Activated naive CD4-positive, alpha-beta T cell treated with anti-CD3 and anti-CD28 coated beads, Interleukin-2, amount 50 U/mL, for 24 hours (primary cell): ENCODE measurements around the gene CTNNA1.
"Not testable (repeated sequence)": the region's sequence is repeated elsewhere in the genome, so short reads cannot be mapped to it uniquely, and the experiment has no call there.

ENCODE experiments used
- H3K27ac Mint-ChIP-seq: one replicate; pipeline ENCODE4 v1.8.0; 2021; ENCODE audit warnings: mild to moderate bottlenecking, mixed read lengths
- H3K27me3 Mint-ChIP-seq: one replicate; pipeline ENCODE4 v1.8.0; 2021; ENCODE audit warnings: mixed read lengths
- H3K36me3 Mint-ChIP-seq: one replicate; pipeline ENCODE4 v1.8.0; 2021; ENCODE audit warnings: mixed read lengths
- H3K4me1 Mint-ChIP-seq: one replicate; pipeline ENCODE4 v1.8.0; 2021; ENCODE audit warnings: mixed read lengths
- H3K4me3 Mint-ChIP-seq: one replicate; pipeline ENCODE4 v1.8.0; 2021; ENCODE audit warnings: mild to moderate bottlenecking, mixed read lengths
- H3K9me3 Mint-ChIP-seq: one replicate; pipeline ENCODE4 v1.8.0; 2021; ENCODE audit warnings: mixed read lengths

CTNNA1 gene, protein sequence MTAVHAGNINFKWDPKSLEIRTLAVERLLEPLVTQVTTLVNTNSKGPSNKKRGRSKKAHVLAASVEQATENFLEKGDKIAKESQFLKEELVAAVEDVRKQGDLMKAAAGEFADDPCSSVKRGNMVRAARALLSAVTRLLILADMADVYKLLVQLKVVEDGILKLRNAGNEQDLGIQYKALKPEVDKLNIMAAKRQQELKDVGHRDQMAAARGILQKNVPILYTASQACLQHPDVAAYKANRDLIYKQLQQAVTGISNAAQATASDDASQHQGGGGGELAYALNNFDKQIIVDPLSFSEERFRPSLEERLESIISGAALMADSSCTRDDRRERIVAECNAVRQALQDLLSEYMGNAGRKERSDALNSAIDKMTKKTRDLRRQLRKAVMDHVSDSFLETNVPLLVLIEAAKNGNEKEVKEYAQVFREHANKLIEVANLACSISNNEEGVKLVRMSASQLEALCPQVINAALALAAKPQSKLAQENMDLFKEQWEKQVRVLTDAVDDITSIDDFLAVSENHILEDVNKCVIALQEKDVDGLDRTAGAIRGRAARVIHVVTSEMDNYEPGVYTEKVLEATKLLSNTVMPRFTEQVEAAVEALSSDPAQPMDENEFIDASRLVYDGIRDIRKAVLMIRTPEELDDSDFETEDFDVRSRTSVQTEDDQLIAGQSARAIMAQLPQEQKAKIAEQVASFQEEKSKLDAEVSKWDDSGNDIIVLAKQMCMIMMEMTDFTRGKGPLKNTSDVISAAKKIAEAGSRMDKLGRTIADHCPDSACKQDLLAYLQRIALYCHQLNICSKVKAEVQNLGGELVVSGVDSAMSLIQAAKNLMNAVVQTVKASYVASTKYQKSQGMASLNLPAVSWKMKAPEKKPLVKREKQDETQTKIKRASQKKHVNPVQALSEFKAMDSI

DNA sequence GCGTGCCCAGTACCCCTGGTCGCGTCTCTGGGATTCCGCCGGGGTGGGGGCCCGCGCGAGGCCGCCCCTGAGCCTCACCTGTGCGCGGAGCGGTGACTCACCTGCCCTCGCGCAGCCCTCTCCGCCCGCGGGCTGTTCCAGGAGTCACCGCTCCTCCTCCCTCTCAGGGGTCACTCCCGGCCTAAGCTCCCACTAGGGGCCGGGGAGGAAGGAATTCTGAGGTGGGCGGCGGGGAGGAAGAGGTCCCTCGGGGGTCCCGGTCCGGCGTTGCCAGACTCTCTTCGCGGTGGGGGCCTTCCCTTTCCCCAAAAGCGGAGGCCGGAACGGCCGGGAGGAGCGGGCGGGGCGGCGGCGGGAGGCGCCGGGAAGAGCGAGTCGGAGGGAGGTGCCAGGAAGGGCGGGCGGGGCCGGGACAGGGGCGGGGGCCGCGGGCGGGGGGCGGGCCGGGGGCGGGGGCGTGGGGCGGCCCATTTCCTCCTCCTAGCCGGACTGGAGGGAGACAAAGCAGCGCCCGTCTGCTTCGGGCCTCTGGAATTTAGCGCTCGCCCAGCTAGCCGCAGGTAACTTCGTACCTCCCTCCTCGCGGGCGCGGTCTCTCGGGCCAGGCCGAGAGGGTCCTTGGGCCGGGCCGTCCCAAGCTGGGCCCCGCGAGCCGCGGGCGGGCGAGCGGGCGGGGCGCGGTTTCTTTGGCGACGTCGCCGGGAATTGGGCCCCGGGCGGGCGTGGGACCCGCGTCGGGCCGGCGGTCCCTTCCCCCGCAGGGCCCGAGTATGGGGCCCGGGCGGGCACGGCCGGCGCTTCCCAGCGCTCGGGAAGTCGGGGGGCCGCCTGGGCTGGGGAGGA lies at the start of gene CTNNA1:
TSS of gene CTNNA1 (plus strand) at position 475 of the 843 bp plus-strand sequence. CDS start 28,500 bp downstream, outside the sequence.
- Mint-ChIP-seq H3K36me3 (peaks cover 6% of the 10 kb centered on the region), H3K27me3 (peaks cover 30% of the 10 kb centered on the region), H3K4me3 (peak within 1 kb of the TSS; percentile 84), H3K9me3 (no peaks in the 10 kb centered on the region), H3K27ac (peak within 1 kb of the TSS; percentile 30), H3K4me1 (peaks cover 12% of the 10 kb centered on the region)

DNA sequence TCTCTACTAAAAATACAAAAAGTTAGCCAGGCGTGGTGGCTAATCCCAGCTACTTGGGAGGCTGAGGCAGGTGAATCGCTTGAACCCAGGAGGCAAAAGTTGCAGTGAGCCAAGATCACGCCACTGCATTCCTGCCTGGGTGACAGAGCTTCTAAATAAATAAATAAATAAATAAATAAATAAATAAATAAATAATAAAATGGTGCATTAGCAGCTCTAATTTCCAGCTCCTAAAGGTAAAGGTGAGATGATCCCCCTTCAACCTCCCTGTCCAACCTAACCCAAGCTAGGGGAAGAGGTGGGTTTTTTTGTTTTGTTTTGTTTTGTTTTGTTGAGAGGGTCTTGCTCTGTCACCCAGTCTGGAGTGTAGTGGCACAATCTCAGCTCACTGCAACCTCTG lies 49.4 kb upstream of the CTNNA1 start:
- H3K4me1 Mint-ChIP-seq, H3K4me3 Mint-ChIP-seq, H3K9me3 Mint-ChIP-seq, H3K27ac Mint-ChIP-seq, H3K36me3 Mint-ChIP-seq: not testable (repeated sequence)
- H3K27me3 Mint-ChIP-seq, result peaks cover 43% of the 10 kb centered on the region

DNA sequence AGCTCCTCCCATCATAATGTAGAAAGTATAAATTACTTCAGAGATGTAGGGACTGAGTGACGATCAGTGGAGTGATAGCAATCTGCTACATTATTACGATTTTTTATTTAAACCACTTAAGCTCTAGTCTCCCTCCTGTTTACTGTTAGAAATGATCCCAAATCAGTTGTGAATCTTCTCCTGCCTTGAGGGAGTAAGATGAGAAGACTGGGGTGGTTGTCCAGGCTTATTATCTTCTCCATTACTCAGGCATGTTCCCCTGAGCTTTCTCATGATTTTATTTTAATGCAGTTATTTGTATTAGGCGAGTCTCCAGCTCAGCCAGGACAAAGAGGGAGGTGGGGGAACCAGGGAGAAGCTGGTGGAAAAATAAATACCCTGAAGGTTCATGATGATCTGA lies 48.2 kb upstream of the CTNNA1 start:
- no peaks in the 10 kb centered on the region for H3K9me3 Mint-ChIP-seq
- H3K27me3 Mint-ChIP-seq, result peaks cover 45% of the 10 kb centered on the region
- peaks cover 2% of the 10 kb centered on the region for H3K36me3 Mint-ChIP-seq
- no peak overlapping the region for H3K4me3 Mint-ChIP-seq
- no peak overlapping the region for H3K27ac Mint-ChIP-seq
- no peaks in the 10 kb centered on the region for H3K4me1 Mint-ChIP-seq

DNA sequence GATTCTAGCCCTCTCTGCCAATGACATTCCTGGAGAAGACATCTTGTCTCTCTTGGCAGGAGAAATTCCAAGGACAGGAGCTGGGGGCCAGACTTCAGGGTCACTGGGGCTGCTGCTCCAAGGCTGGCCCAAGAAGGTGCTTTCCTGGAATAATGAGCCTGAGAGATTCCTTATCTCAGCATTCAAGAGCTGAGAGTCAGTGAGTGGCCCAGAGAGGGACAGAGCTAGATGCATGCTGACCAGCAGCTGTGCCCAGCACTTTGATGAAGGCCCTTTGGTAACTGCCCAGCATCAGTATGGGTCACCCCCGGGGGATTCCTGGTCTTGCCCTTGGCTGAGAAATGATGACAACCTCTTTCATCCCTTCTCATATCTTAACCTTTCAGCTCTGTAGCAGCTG lies 47.7 kb upstream of the CTNNA1 start:
- no peaks in the 10 kb centered on the region for H3K4me1 Mint-ChIP-seq
- H3K4me3 Mint-ChIP-seq, result no peak overlapping the region
- H3K27ac Mint-ChIP-seq, result no peak overlapping the region
- no peaks in the 10 kb centered on the region for H3K9me3 Mint-ChIP-seq
- H3K27me3 Mint-ChIP-seq, result peaks cover 42% of the 10 kb centered on the region
- peaks cover 2% of the 10 kb centered on the region for H3K36me3 Mint-ChIP-seq

DNA sequence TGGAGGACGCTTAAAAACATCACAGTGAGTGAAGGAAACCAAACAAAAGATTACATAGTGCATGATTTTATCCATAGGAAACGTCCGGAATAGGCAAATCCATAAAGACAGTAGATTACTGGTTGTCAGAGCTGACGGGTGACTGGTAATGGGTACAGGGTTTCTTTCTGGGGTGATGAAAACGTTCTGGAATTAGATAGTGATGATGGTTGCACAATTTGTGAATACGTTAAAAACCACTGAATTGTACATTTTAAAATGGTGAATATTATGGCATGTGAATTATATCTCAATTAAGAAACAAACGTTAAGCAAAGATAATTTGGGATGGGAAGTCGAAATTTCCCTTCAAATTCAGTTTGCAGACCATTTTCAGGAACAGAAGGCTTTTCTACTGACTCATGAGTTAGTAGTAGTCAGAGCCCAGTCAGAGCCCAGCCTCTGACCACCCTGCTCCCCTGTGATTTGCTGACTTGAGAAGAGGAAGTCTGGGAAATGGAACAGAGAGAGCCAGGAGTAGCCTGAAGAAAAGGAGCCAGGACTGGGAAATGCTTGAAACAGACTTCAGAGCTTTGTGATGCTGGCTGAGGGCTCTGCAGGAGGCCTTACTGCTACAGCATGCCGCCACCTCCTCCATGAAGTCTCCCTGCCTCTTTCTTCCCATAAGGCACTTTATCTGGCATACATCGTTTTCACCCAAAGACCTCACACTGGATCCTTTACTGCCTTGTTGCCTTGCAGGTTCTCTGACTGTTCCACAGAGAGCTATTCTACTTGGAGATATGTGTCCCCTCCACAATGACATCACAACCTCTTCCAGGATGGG lies 46.4 kb upstream of the CTNNA1 start:
- Mint-ChIP-seq H3K9me3 (no peaks in the 10 kb centered on the region), H3K4me1 (no peaks in the 10 kb centered on the region), H3K27me3 (peaks cover 34% of the 10 kb centered on the region), H3K4me3 (no peak overlapping the region), H3K36me3 (no peaks in the 10 kb centered on the region), H3K27ac (no peak overlapping the region)

DNA sequence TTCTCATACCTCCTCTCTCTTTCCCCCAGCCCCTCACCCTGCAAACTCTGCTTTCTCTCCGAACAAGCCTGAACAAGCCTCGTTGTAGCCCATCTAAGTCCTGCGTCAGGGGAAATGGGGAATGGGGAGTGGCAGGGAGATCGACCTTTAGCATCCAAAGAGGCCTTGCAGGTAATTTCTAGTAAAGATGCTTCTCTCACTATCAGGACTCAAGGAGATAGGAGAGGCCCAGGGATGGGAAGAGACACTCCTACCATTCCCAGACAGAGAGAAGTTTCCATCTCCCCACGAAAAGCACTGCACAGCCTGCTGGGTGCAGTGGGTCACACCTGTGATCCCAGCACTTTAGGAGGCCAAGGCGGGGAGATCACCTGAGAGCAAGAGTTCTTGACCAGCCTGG lies 44.4 kb upstream of the CTNNA1 start:
- peaks cover 34% of the 10 kb centered on the region for H3K27me3 Mint-ChIP-seq
- H3K27ac Mint-ChIP-seq, result no peak overlapping the region
- no peak overlapping the region for H3K4me3 Mint-ChIP-seq
- H3K4me1 Mint-ChIP-seq, result no peaks in the 10 kb centered on the region
- H3K36me3 Mint-ChIP-seq, result no peaks in the 10 kb centered on the region
- no peaks in the 10 kb centered on the region for H3K9me3 Mint-ChIP-seq

DNA sequence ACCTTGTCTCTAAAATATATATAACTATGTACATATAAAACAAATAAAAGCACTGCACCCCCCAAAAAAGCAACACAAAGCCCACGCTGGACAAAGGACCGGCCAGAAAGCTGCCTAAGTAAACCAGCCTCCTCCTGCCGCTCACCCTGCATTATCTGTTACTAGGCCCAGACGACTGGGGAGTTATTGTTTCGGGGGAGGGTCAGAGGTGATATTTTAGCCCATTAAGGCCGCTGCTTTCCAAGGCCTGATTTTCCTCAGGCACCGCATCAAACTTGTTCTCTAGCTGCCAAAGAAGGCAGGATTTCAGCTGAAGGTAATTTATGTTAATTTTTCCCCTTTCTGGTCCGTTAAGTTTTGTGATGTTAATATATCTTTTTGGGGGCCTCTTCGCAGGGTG lies 44.0 kb upstream of the CTNNA1 start:
- H3K36me3 Mint-ChIP-seq, result no peaks in the 10 kb centered on the region
- no peaks in the 10 kb centered on the region for H3K9me3 Mint-ChIP-seq
- peaks cover 33% of the 10 kb centered on the region for H3K27me3 Mint-ChIP-seq
- H3K4me3 Mint-ChIP-seq, result no peak overlapping the region
- H3K4me1 Mint-ChIP-seq, result no peaks in the 10 kb centered on the region
- H3K27ac Mint-ChIP-seq, result no peak overlapping the region

DNA sequence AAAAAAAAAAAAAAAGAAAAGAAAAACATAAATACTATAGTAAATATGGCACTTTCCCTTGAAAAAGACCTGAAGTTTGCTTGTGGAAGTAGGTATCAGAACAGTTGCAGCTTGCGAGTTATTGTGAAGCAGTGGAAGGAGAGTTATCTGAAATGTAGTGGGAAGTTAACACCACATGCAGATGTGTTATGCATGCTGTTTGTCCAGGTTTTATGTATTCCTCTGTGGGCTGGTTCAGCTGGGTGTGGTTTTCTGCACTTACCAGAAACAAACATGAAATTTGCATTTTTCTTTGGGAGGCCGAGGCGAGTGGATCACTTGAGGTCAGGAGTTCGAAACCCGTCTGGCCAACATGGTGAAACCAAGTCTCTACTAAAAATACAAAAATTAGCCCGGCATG lies 42.1 kb upstream of the CTNNA1 start:
- H3K36me3 Mint-ChIP-seq, result no peaks in the 10 kb centered on the region
- H3K4me3 Mint-ChIP-seq, result no peak overlapping the region
- H3K9me3 Mint-ChIP-seq, result no peaks in the 10 kb centered on the region
- no peak overlapping the region for H3K27ac Mint-ChIP-seq
- no peaks in the 10 kb centered on the region for H3K4me1 Mint-ChIP-seq
- H3K27me3 Mint-ChIP-seq, result peaks cover 35% of the 10 kb centered on the region

DNA sequence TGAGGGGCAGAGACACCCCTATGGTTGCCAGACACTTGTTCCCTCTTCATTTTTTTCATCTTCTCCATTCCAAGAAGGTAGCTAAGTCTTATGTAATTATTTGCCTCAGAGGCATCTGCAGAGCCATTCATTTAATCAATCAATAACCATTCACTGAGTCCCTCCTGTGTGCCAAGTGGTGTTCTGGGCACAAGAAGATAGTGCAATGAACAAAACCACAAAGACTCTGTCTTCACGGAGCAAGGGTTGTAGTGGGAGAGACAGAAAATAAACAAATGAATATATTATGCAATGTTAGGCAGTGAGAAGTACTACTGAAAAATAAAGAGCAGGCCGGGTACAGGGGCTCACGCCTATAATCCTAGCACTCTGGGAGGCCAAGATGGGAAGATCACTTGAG lies 41.4 kb upstream of the CTNNA1 start:
- Mint-ChIP-seq H3K27me3 (peaks cover 31% of the 10 kb centered on the region), H3K9me3 (no peaks in the 10 kb centered on the region), H3K4me1 (no peaks in the 10 kb centered on the region), H3K27ac (no peak overlapping the region), H3K4me3 (no peak overlapping the region), H3K36me3 (no peaks in the 10 kb centered on the region)

DNA sequence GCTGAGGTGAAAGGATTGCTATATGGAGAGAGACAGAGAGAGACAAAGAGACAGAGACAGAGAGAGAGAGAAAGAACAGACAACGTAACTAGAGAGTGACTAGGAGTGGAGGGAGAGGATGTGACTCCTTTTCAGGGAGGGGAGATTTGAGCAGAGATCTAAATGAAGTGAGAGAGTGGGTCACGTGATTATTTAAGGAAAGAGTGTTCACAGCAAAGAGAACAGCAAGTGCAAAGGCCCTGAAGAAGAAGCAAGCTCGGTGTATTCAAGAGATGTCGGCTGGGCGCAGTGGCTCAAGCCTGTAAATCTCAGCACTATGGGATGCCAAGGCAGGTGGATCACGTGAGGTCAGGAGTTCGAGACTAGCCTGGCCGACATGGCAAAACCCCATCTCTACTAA lies 40.9 kb upstream of the CTNNA1 start:
- Mint-ChIP-seq H3K27me3 (peaks cover 31% of the 10 kb centered on the region), H3K27ac (no peak overlapping the region), H3K36me3 (no peaks in the 10 kb centered on the region), H3K9me3 (no peaks in the 10 kb centered on the region), H3K4me1 (no peaks in the 10 kb centered on the region), H3K4me3 (no peak overlapping the region)

DNA sequence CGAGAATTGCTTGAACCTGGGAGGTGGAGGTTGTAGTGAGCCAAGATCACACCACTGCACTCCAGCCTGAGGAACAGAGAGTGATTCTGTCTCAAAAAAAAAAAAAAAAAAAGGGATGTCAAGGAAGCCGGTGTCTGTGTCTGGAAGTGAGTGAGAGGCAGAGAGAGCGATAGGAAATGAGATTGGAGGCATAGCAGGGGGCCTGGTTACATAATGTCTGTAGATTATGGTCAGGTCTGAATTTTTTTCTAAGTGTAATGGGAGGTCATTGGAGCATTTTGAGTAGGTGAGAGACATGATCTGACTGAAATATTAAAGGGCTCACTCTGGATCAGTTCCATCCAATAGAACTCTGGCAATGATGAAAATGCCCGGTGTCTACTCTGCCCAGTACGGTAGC lies 40.4 kb upstream of the CTNNA1 start:
- Mint-ChIP-seq H3K27ac (no peak overlapping the region), H3K36me3 (no peaks in the 10 kb centered on the region), H3K27me3 (peaks cover 29% of the 10 kb centered on the region), H3K4me1 (no peaks in the 10 kb centered on the region), H3K4me3 (no peak overlapping the region), H3K9me3 (no peaks in the 10 kb centered on the region)

DNA sequence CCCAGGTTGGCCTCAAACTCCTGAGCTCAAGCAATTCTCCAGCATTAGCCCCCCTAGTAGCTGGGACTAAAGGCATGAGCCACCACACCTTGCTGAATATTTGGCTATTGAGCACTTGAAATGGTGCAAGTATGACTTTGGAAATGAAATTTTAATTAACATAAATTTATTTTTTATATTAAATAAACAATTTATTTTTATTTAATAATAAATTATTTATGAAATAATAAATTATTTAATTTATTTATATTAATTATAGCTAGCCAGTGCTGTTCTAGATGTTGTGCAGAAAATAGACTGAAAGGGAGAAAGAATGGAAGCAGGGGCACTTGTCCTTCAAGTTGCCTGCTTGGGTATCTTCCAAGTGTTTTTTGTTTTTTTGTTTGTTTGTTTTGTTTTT lies 40.0 kb upstream of the CTNNA1 start:
- no peak overlapping the region for H3K27ac Mint-ChIP-seq
- no peaks in the 10 kb centered on the region for H3K9me3 Mint-ChIP-seq
- no peaks in the 10 kb centered on the region for H3K4me1 Mint-ChIP-seq
- H3K4me3 Mint-ChIP-seq, result no peak overlapping the region
- H3K27me3 Mint-ChIP-seq, result peaks cover 27% of the 10 kb centered on the region
- H3K36me3 Mint-ChIP-seq, result no peaks in the 10 kb centered on the region

DNA sequence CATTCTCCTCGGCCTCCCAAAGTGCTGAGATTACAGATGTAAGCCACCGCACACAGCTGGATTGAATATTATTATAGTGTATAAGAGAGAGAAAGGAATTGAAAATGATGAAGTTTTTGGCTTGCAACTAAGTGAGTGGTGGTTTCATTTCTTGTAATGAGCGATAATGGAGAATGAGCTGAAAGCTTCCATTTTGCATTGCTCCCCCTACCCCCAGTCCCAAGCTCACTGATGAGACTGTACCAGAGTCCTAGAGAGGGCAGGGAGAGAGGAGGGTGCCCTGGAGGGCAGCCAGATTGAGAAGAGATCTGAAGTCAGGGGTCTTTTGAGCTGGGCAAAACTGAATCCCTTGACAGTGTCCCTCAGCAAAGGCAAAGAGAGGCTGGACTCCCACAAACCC lies 38.5 kb upstream of the CTNNA1 start:
- Mint-ChIP-seq H3K9me3 (no peaks in the 10 kb centered on the region), H3K27me3 (peaks cover 20% of the 10 kb centered on the region), H3K4me3 (no peak overlapping the region), H3K36me3 (no peaks in the 10 kb centered on the region), H3K27ac (no peak overlapping the region), H3K4me1 (no peaks in the 10 kb centered on the region)

DNA sequence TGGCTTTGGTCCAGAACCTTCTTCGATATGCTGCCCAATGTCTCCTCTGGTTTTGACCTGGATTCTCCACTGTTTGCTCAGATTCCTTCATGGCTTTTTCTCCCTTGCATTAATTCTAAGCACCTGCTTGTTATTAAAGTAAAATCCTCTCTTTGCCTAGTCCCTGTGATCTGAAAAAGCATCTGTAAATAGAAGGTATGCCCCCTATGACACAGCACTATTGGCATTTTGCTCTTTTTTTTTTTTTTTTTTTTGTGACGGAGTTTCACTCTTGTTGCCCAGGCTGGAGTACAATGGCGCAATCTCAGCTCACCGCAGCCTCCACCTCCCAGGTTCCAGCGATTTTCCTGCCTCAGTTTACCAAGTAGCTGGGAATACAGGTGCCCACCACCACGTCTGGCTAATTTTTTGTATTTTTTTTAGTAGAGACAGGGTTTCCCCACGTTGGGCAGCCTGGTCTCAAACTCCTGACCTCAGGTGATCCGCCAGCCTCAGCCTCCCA lies 37.2 kb upstream of the CTNNA1 start:
- not testable (repeated sequence) for H3K4me3 Mint-ChIP-seq, H3K36me3 Mint-ChIP-seq, H3K4me1 Mint-ChIP-seq, H3K27ac Mint-ChIP-seq, H3K9me3 Mint-ChIP-seq
- H3K27me3 Mint-ChIP-seq, result peaks cover 20% of the 10 kb centered on the region
